GM19468 (cell line): ENCODE measurements around the gene CUTC.

ENCODE experiments used
- ATAC-seq: cut with Tn5 transposase; IDR thresholded peaks from one replicate; pipeline ENCODE4 v1.9.1; 2021; ENCODE audit warnings: mild to moderate bottlenecking, moderate library complexity, moderate number of reproducible peaks; ENCODE audit not compliant: unreplicated experiment; ENCODE audit errors: extremely low read depth

Gene CUTC

DNA sequence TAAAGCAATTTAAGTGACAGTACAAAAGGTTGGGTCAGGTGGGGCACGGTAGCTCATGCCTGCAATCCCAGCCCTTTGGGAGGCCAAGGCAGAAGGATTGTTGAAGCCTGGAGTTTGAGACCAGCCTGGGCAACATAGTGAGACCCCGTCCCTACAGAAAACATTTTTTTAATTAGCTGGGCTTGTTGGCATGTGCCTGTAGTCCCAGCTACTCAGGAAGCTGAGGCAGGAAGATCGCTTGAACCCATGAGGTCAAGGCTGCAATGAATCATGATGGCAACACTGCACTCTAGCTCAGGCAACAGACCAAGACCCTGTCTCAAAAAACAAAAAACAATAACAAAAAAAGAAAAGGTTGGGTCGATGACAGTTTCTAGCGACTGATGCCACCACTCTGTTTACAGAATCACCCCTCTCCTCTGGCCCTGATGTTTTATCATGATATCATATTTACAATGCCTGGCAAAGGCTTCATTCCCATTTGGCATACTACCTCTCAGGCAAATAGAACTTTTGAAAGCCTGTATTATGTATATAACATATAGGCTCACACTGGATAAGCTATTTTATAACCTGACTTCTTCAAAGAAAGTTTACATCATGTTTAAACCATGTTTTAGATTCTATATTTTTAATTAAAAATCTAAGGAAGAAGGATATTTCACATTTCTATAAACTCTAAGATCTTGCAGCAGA is 49.8 kb downstream of the CUTC start:
- no peak for ATAC-seq

DNA sequence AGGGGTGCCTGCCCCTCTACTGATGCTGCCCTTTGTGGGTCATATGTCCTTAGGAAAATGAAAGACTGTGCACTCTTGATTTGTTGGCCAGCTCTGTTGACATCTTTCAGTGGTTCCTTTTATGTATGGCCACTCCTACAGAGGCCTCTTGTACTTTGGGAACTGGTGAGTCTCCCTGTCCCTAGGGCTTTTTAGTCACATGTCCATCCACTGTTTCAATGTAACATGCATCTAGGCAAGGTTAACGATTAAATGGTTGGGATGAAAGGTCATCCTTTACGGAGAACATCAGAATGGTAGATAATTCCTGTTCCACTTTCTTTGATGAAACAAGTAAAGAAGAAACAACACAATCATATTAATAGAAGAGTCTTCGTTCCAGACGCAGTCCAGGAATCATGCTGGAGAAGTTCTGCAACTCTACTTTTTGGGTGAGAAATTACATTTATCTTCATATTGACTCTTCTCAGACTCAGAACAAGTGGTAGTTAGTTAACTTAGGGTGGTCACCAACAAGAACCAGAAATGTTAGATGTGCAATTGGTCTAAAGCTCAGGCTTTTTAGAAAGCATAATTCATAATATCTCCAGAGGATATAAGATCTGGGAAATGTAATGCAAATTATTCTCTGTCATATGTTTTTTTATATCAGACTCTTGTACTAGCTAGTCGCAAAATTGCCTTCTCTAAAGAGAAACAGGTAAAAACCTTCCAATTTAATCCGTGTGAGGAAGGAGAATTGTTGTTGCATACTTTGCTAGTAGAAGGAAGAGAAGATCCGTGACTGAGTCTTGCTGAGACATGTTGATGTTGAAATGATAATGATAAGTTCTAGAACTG is 50.6 kb downstream of the CUTC start, which contains the start of gene ABCC2:
Gene ABCC2, plus strand, starts transcription at position 194 of the 840 bp plus-strand sequence. Its CDS starts 205 bp downstream, at position 399.
- ATAC-seq: no peak

DNA sequence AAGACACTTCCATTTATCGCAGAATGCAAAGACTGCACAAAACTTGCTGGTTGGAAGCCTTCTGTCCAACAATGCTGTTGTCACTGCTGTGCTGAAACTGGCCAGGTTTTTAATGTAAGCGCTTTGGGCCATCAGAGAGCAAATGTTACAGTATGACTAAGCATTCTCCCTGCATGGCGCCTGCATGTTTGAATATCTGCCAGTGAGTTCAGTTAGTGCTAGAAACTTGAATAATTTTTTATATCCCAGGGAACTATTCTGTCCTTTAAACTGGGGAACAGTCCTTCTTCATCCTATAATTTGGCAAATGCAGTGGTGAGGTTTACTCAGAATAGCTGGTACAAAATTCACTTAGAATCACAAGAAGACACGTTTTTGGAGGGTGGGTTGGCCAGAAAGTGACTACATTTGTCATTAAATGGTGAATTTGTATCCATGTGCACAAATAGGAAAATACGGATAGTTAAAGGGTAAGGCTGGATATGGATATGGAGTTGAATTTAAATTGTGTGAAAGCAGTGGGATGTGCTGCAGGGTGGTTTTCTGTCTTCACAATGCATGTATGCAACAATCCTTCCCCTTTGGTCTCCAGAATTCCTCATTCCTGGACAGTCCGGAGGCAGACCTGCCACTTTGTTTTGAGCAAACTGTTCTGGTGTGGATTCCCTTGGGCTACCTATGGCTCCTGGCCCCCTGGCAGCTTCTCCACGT is 52.1 kb downstream of the CUTC start:
- ATAC-seq: no peak

DNA sequence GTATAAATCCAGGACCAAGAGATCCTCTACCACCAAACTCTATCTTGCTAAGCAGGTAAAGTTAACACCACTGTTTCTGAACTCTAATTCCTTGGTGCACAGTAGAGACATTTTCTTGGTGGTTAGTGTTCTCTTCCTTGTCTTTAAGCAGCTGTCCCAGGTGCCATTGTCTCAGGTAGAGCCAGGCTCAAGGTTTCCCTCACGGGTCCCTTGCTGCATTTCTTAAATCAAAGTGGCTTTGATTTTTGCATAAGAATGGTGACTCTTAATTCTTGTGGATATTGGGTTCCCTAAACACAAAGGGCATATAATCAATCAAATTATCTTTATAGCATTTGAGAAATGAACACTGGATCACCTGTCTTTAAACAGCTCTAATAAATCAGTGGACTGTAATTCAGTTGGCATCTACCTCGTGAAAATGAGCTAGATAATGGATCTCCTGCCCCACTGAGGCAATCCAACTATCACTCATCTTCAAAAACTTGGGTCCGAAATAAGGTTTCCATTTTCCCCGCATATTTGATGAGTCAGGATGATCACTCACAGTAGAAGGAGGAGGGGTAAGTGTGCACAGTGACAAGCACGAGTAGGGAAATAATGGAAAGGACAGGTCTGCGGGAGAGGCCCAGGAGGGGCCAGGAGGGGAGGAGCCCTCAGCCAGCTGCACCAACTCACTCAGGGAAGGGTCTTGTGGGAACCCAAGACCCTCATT is 52.9 kb downstream of the CUTC start:
- no peak for ATAC-seq

DNA sequence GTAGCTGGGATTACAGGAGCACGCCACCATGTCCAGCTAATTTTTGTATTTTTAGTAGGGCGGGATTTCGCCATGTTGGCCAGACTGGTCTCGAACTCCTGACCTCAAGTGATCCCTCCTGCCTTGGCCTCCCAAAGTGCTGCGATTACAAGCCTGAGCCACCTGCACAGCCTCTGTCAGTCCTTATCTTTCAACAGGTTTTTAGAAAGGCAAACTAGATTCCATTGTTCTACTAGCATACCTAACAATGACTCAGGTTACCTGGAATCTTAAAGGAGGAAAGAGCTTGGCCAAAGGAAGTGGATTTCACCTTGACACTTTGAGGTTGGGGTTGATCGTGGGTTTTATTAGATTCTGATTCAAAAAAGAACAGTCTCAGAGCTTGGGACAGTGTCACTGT is 53.6 kb downstream of the CUTC start:
- ATAC-seq: no peak

DNA sequence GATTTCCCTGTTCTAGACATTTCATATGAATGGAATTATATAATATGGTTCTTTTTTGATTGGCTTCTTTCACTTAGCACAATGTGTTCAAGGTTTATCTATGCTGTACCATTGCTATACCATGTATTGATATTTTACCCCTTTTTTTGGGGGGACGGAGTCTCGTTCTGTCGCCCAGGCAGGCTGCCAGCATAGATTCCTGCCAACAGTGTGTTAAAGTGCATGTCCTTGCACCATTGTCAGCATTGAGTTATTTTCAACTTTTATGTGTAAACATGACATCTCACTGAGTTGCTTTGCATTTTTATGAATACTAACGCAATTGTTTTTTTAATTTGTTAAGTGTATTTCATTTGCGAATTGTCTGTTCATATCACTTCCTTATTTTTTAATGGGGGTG is 55.3 kb downstream of the CUTC start:
- no peak for ATAC-seq

DNA sequence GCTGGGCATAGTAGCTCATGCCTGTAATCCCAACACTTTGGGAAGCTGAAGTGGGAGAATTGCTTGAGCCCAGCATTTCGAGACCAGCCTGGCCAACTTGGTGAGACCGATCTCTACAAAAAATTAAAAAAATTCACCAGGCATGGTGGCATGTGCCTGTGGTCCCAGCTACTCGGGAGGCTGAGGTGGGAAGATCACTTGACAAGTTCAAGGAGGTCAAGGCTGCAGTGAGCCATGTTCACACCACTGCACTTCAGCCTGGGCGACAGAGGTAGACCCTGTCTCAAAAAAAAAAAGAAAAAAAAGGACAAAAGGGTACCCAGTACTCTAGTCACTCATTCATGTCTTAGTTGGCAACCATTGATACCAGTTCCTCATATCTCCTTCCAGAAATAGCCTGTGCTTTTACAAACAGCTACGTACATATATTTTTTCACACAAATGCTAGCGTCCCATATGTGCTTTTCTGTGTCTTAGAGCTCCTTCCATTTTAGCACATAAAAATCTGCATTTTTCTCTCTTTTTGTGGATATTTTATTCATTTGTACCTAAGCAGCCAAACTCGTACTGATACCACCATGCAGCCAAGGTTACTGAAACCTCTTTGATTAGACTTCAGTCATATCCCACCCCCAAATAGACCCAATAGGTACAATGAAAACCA is 55.9 kb downstream of the CUTC start:
- ATAC-seq: no peak

DNA sequence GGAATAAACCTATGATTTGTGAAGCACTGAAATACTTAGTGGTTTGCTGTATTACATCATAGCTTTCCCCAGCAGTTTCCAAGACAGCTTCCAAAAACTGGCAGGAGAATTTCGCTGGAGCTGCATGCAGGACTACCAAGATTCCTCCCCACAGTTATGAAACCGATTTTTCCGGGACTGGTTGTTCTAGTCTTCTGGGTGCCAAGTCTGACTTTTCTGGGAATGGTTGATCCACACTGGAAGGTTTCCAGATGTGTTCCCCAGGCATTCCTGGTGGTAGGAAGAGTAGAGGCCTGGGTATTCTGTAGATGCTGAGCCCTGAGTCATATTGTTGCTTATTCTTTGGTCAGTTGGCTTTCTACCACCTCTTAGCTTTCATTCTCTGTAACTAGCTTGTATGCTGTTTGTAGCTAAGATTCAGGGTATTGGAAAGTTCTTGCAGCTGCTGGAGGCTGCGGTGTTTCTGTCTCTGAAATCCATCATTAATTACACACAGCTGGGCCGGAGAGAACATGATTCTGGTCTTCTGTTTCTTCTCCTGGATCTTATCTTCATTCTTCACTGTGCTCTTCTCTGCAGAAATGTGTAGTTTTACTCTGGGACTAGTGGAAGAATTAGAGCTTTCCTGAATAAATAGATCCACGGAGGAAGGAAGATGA is 56.7 kb downstream of the CUTC start:
- no peak for ATAC-seq

DNA sequence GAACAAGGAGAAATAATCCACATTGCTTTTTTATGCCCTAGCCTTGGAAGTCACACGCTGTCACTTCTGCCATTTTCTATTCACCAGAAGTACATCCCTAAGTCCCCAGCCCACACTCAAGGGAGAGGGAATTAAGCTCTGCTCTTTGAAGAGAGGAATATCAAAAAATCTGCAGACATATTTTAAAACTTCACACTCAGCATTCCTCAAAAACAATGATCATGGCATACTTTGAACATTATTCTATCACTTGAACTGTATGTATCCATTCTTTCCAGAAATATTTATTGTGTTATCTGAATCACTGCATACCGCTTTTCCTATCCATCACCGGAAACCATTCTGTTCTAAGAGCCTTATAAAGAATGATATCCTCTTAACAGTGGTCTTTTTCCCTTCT is 59.8 kb downstream of the CUTC start:
- no peak for ATAC-seq

DNA sequence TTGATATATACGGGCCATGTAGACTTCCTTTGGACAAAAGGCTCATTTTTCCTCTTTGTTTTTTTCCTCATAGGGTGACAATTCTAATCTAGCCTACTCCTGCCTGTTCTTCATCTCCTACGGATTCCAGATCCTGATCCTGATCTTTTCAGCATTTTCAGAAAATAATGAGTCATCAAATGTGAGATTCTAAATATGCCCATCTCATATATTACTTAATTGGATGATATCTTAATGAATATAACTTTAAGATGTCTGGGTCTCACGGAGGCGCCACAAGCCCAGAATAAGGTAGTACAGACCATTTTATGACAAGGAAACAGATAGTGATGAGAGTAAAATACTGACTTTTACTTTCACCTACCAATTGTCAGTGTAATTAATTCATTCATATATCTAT is 61.8 kb downstream of the CUTC start:
- no peak for ATAC-seq

DNA sequence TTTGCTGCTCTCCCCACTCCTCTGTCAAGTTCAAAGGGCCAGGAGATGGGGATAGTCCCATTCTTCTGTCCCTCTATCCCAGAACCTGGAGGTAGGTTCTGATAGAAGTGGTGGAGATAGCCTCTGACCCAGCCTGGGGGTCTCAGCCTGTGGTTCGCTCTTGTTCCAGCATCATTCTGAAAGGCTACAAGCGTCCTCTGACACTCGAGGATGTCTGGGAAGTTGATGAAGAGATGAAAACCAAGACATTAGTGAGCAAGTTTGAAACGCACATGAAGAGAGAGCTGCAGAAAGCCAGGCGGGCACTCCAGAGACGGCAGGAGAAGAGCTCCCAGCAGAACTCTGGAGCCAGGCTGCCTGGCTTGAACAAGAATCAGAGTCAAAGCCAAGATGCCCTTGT is 64.9 kb downstream of the CUTC start:
- no peak for ATAC-seq

DNA sequence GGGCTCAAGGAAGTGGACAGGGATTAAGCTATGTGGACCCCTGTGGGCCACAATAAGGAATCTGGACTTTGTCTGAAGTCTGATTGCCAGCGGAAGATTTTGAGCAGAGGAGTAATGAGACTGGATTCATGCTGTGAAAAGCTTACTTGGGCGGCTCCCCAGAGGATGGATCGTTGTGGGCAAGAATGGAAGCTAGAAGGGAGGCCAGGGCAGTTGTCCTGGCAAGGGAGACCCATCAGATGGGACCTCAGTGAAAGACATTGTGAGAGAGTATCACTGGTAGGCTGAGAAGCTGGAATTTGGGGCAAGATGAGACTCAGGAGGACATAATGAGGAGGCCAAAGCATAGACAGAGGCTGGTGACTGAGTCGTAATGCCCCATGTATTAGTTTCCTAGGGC is 66.0 kb downstream of the CUTC start:
- ATAC-seq: no peak

DNA sequence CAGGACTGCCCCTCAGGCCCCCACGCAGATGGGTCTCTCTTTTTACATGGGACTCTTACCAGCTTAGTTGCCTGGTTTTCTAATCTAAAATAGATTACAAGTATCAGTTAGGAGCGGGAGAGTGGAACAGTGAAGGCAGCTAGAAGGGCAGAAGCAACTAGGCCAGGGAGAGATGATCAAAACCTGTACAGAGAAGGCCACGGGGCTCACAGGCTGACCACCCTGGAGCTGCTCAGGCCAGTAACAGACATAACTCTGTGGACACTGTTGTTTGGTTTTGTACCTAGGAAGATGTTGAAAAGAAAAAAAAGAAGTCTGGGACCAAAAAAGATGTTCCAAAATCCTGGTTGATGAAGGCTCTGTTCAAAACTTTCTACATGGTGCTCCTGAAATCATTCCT is 66.9 kb downstream of the CUTC start:
- no peak for ATAC-seq

DNA sequence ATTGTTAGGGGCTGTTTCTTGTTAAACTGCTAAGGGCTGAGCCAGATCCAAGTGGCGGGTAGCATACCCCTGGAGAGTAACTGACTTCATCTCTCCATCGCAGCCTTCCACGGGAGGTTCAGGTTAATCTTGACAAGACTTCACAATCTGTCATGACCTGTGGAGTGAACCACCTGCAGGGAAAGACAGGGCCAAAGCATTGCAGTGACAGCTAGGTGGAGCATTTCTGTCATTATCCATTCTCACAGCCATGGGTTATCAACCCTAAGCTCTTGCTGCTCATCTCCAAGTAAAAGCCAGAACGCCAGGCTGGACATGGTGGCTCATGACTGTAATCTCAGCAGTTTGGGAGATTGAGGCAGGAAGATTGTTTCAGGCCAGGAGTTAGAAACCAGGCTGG is 67.6 kb downstream of the CUTC start:
- no peak for ATAC-seq

DNA sequence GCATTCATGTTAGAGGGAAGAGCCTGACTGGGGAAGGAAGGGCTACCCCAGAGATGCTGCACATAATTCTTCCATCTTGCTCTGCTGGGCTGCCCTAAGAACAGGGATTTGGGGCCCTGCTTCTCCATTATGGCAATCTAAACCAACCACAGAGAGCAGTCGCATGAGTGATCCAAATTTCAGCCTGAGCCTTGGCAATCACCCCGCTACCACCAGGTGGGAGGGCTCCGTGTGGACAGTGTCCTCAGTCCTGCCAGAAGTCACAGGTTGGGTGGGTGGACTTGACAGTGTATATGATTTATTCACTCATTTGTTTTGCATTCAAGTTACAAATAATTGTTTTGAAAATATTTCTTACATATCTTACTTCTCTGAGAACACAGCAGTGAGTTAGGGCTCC is 72.4 kb downstream of the CUTC start:
- no peak for ATAC-seq

DNA sequence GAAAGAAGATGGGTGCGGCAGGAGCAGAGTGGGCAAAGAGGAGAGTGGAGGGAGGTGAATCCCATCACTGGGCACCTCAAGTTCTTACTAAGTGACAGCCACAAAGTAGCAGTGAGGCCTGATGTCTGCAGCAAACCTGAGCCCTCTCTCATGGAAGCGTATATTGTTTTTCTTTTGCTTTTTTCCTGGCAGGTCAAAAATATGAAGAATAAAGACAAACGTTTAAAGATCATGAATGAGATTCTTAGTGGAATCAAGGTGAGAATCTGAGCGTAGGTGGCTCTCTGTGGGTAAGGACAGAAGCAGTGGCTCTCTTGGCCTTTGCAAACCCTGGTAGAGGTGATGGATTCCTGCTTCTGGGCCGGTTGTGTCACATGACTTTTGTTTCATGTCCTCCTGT is 73.2 kb downstream of the CUTC start:
- ATAC-seq: no peak
